T-cell (primary cell): ENCODE data around the gene WDR45B. TPM values are rescaled to one million over a fixed set of nuclear protein-coding genes. Genes with fewer than 3 reads are reported as not detected.

Source experiments
- ATAC-seq, 4 experiments: fragments of 200-7000 bp in 3 of 4; fragments of 150-1000 bp in 1 of 4; cut with Tn5 transposase; replicated peaks in 1 of 4; 1 replicate in 3 of 4; 2 replicates in 1 of 4; pipeline ENCODE4 v1.10.0; 2021; ENCODE audit warnings: moderate library complexity in 3 of 4, mild to moderate bottlenecking in 2 of 4, moderate number of reproducible peaks in 1 of 4
- CTCF ChIA-PET, 2 donors: fragments of 300-600 bp; sonication (Branson Sonifier 250); formaldehyde crosslinking; loops; one replicate each; lab custom pipeline; 2022; ENCODE audit warnings: antibody characterized with exemption in 2 of 2; lab: Charles Lee
- POLR2A ChIA-PET, 2 donors: fragments of 300-600 bp; sonication (Branson Sonifier 250); formaldehyde crosslinking; loops; one replicate each; lab custom pipeline; 2022; ENCODE audit warnings: antibody characterized with exemption in 2 of 2; lab: Charles Lee
- DNase-seq, 35 experiments: peaks; one replicate each; pipeline versions ENCODE4 v3.0.0 to v3.0.0-alpha.2; 2013 to 2023
- H3K27ac ChIP-seq: one replicate; pipeline ENCODE4 v1.5.1; 2013; ENCODE audit warnings: low read length
- H3K27me3 ChIP-seq, 2 experiments: replicated peaks in 1 of 2; 1 replicate in 1 of 2; 2 replicates in 1 of 2; pipeline versions ENCODE4 v1.6.1 to v1.7.0; 2013; ENCODE audit warnings: low read length in 1 of 2, mixed read lengths in 1 of 2; ENCODE audit not compliant: control insufficient read depth in 2 of 2, insufficient read depth in 2 of 2; ENCODE audit errors: extremely low read depth in 1 of 2
- H3K36me3 ChIP-seq, 2 donors: 1 replicate in 1 of 2; 2 replicates in 1 of 2; pipeline versions ENCODE4 v1.6.1 to v1.7.0; 2013; ENCODE audit warnings: low read length in 1 of 2; ENCODE audit not compliant: control insufficient read depth in 2 of 2, insufficient read depth in 1 of 2; ENCODE audit errors: extremely low read depth in 1 of 2
- H3K4me1 ChIP-seq, 2 experiments: 1 replicate in 1 of 2; 2 replicates in 1 of 2; pipeline versions ENCODE4 v1.6.1 to v1.7.0; 2013; ENCODE audit warnings: low read length in 2 of 2, mixed read lengths in 1 of 2; ENCODE audit not compliant: insufficient read depth in 2 of 2, control insufficient read depth in 1 of 2; ENCODE audit errors: extremely low read depth in 1 of 2
- H3K4me3 ChIP-seq, 2 donors: 1 replicate in 1 of 2; 2 replicates in 1 of 2; pipeline versions ENCODE4 v1.5.1 to v1.7.0; 2013; ENCODE audit warnings: mild to moderate bottlenecking in 2 of 2, low read length in 1 of 2, moderate library complexity in 1 of 2; ENCODE audit not compliant: control insufficient read depth in 1 of 2; ENCODE audit errors: extremely low read depth in 1 of 2
- H3K9me3 ChIP-seq: 2 replicates; pipeline ENCODE4 v1.7.0; 2013
- H3K27ac Mint-ChIP-seq, 2 donors: one replicate each; pipeline ENCODE4 v1.8.0; 2020 to 2021; ENCODE audit warnings: mild to moderate bottlenecking in 2 of 2, mixed read lengths in 2 of 2
- H3K27me3 Mint-ChIP-seq, 2 donors: one replicate each; pipeline ENCODE4 v1.8.0; 2021 to 2022; ENCODE audit warnings: mixed read lengths in 2 of 2
- H3K36me3 Mint-ChIP-seq: one replicate; pipeline ENCODE4 v1.8.0; 2021; ENCODE audit warnings: mixed read lengths
- H3K4me1 Mint-ChIP-seq, 3 donors: one replicate each; pipeline ENCODE4 v1.8.0; 2020 to 2022; ENCODE audit warnings: mixed read lengths in 3 of 3, mild to moderate bottlenecking in 1 of 3
- H3K4me3 Mint-ChIP-seq, 3 donors: one replicate each; pipeline ENCODE4 v1.8.0; 2020 to 2022; ENCODE audit warnings: mild to moderate bottlenecking in 3 of 3, mixed read lengths in 3 of 3, moderate library complexity in 3 of 3
- H3K9me3 Mint-ChIP-seq, 3 donors: one replicate each; pipeline ENCODE4 v1.8.0; 2020 to 2022; ENCODE audit warnings: mixed read lengths in 3 of 3
- WGBS: methylation state at CpG from one replicate; pipeline ENCODE4 v1.1.5; 2013; ENCODE audit warnings: missing lambda C conversion rate; ENCODE audit not compliant: insufficient coverage; 5-methylcytosine and 5-hydroxymethylcytosine counted together
- total RNA-seq, 35 experiments: library from RNA in 6 of 35; stranded (reverse) in 6 of 35; fragments of 120-200 nt in 1 of 35; gene quantifications; one replicate each; pipeline versions ENCODE4 v1.2.1 to v1.2.4 and lab custom pipeline; 2013 to 2026

The WDR45B gene
- total RNA-seq, 5 donors from 2014 or later (not counting 1 experiment from before 2014, with no cell fraction given), result 57.3 to 81.5 (median 59.4) TPM

- no peak for ATAC-seq
- H3K4me3 Mint-ChIP-seq, result no peak overlapping the region
- CTCF ChIA-PET, result no interaction called here
- Histone ChIP-seq H3K9me3 (no peaks in the 10 kb centered on the region), H3K4me3 (no peak overlapping the region), H3K27ac (no peak overlapping the region), H3K4me1 (peaks cover 6 to 44% of the 10 kb centered on the region in 2 experiments), H3K27me3 (no peaks in the 10 kb centered on the region), H3K36me3 (peaks cover 8 to 29% of the 10 kb centered on the region in 2 donors)
- H3K27me3 Mint-ChIP-seq, result no peaks in the 10 kb centered on the region
- no peak for DNase-seq
- H3K36me3 Mint-ChIP-seq, result peaks cover 5% of the 10 kb centered on the region
- peaks cover 37 to 42% (median 42%) of the 10 kb centered on the region in 3 donors for H3K4me1 Mint-ChIP-seq
- POLR2A ChIA-PET, result no interaction called here
- WGBS, result 92% methylated on average over 11 of the region's 16 CpGs
- H3K27ac Mint-ChIP-seq, result no peak overlapping the region
- no peaks in the 10 kb centered on the region for H3K9me3 Mint-ChIP-seq
Measured at GRCh38 chr17:82596296-82596695, 51.9 kb downstream of the WDR45B start.

GRCh38 chr17:82595893-82596292, 52.4 kb downstream of the WDR45B start:
- ChIA-PET POLR2A (no interaction called here), CTCF (no interaction called here)
- Mint-ChIP-seq H3K9me3 (no peaks in the 10 kb centered on the region), H3K27ac (no peak overlapping the region), H3K4me3 (no peak overlapping the region), H3K36me3 (peaks cover under 1% of the 10 kb centered on the region), H3K27me3 (no peaks in the 10 kb centered on the region), H3K4me1 (peaks cover 37 to 46% (median 42%) of the 10 kb centered on the region in 3 donors)
- peaks cover 6 to 44% of the 10 kb centered on the region in 2 experiments for H3K4me1 ChIP-seq
- no peak overlapping the region for H3K4me3 ChIP-seq
- no peak for DNase-seq
- no peaks in the 10 kb centered on the region for H3K9me3 ChIP-seq
- no peak for ATAC-seq
- WGBS, result 97% methylated on average over 17 of the region's 21 CpGs
- H3K27me3 ChIP-seq, result no peaks in the 10 kb centered on the region
- no peak overlapping the region for H3K27ac ChIP-seq
- H3K36me3 ChIP-seq, result peaks cover 7 to 26% of the 10 kb centered on the region in 2 donors

- Mint-ChIP-seq H3K4me1 (peaks cover 37 to 50% (median 44%) of the 10 kb centered on the region in 3 donors), H3K36me3 (no peaks in the 10 kb centered on the region), H3K27me3 (no peaks in the 10 kb centered on the region), H3K27ac (peak overlapping the region; percentile 55 to 89), H3K4me3 (peak overlapping the region in 2 of 3 donors; percentile 66 to 74), H3K9me3 (no peaks in the 10 kb centered on the region)
- ATAC-seq, result no peak
- H3K27me3 ChIP-seq, result no peaks in the 10 kb centered on the region
- CTCF ChIA-PET, result interaction anchor here in 1 of 2 donors (0.5 kb wide), 1 partner anchor 50 kb away, joined by 4 read pairs; no protein-coding TSS in a partner anchor
- H3K4me1 ChIP-seq, result peaks cover 6 to 44% of the 10 kb centered on the region in 2 experiments
- DNase-seq, result no peak
- no peak overlapping the region for H3K4me3 ChIP-seq
- peaks cover 6 to 22% of the 10 kb centered on the region in 2 donors for H3K36me3 ChIP-seq
- POLR2A ChIA-PET, result interaction anchor here in 1 of 2 donors (0.7 kb wide), 1 partner anchor 161 kb away, joined by 9 read pairs; no protein-coding TSS in a partner anchor
- no peaks in the 10 kb centered on the region for H3K9me3 ChIP-seq
- over 99% methylated on average over 11 of the region's 11 CpGs for WGBS
- H3K27ac ChIP-seq, result no peak overlapping the region
Measured at GRCh38 chr17:82594571-82594970, 53.7 kb downstream of the WDR45B start.

GRCh38 chr17:82593590-82594087, 54.6 kb downstream of the WDR45B start:
- Histone ChIP-seq H3K4me1 (peaks cover 6 to 44% of the 10 kb centered on the region in 2 experiments), H3K9me3 (no peaks in the 10 kb centered on the region), H3K27me3 (no peaks in the 10 kb centered on the region), H3K4me3 (peak overlapping the region; percentile 55 to 63), H3K27ac (peak overlapping the region; percentile 74), H3K36me3 (peaks cover 2 to 16% of the 10 kb centered on the region in 2 donors)
- Mint-ChIP-seq H3K27me3 (no peaks in the 10 kb centered on the region), H3K36me3 (no peaks in the 10 kb centered on the region), H3K27ac (peak overlapping the region; percentile 84 to 89), H3K4me3 (peak overlapping the region; percentile 66 to 74 (median 73)), H3K9me3 (no peaks in the 10 kb centered on the region), H3K4me1 (peaks cover 37 to 50% (median 44%) of the 10 kb centered on the region in 3 donors)
- 64% methylated on average over 19 of the region's 29 CpGs for WGBS
- CTCF ChIA-PET, result no interaction called here
- POLR2A ChIA-PET, result interaction anchor here in 1 of 2 donors (0.7 kb wide), 1 partner anchor 160 kb away, joined by 9 read pairs; no protein-coding TSS in a partner anchor
- ATAC-seq (peak; percentile 12 to 35 (median 19)), DNase-seq (peak in 9 of 35 experiments; percentile 7 to 48 (median 16))

- Histone ChIP-seq H3K27ac (peak overlapping the region; percentile 74), H3K4me1 (peaks cover 6 to 44% of the 10 kb centered on the region in 2 experiments), H3K9me3 (no peaks in the 10 kb centered on the region), H3K27me3 (no peaks in the 10 kb centered on the region), H3K36me3 (peaks cover 2 to 11% of the 10 kb centered on the region in 2 donors), H3K4me3 (peak overlapping the region; percentile 55 to 63)
- H3K4me1 Mint-ChIP-seq, result peaks cover 37 to 50% (median 44%) of the 10 kb centered on the region in 3 donors
- no peaks in the 10 kb centered on the region for H3K9me3 Mint-ChIP-seq
- POLR2A ChIA-PET, result interaction anchor here in 1 of 2 donors (0.5 kb wide), 1 partner anchor 11 kb away, joined by 8 read pairs; no protein-coding TSS in a partner anchor
- H3K27ac Mint-ChIP-seq, result peak overlapping the region; percentile 84 to 89
- WGBS, result 20% methylated on average over 28 of the region's 29 CpGs
- CTCF ChIA-PET, result no interaction called here
- H3K36me3 Mint-ChIP-seq, result peaks cover 3% of the 10 kb centered on the region
- H3K4me3 Mint-ChIP-seq, result peak overlapping the region; percentile 66 to 74 (median 73)
- peak; percentile 25 to 60 (median 42) for ATAC-seq
- H3K27me3 Mint-ChIP-seq, result no peaks in the 10 kb centered on the region
- DNase-seq, result peak; percentile 36 to 84 (median 59)
Measured at GRCh38 chr17:82592767-82593589, 55.3 kb downstream of the WDR45B start.

- Mint-ChIP-seq H3K9me3 (no peaks in the 10 kb centered on the region), H3K27me3 (no peaks in the 10 kb centered on the region), H3K36me3 (peaks cover 7% of the 10 kb centered on the region), H3K4me3 (peak overlapping the region; percentile 66 to 74 (median 73)), H3K27ac (peak overlapping the region; percentile 84 to 89), H3K4me1 (peaks cover 37 to 50% (median 41%) of the 10 kb centered on the region in 3 donors)
- H3K27ac ChIP-seq, result peak overlapping the region; percentile 74
- 74% methylated on average over 9 of the region's 9 CpGs for WGBS
- DNase-seq (peak in 2 of 35 experiments; percentile 16 to 18), ATAC-seq (peak in 3 of 4 experiments; percentile 8 to 17 (median 12))
- H3K9me3 ChIP-seq, result no peaks in the 10 kb centered on the region
- H3K36me3 ChIP-seq, result peaks cover 3 to 17% of the 10 kb centered on the region in 2 donors
- no peak overlapping the region for H3K4me3 ChIP-seq
- peaks cover 6 to 44% of the 10 kb centered on the region in 2 experiments for H3K4me1 ChIP-seq
- ChIA-PET CTCF (no interaction called here), POLR2A (interaction anchor here in 1 of 2 donors (0.5 kb wide), 1 partner anchor 12 kb away, joined by 8 read pairs; no protein-coding TSS in a partner anchor)
- no peaks in the 10 kb centered on the region for H3K27me3 ChIP-seq
Measured at GRCh38 chr17:82592289-82592766, 55.9 kb downstream of the WDR45B start.
